GM21423 (cell line): ENCODE results near the gene TOR2A.

Source experiments
- ATAC-seq: cut with Tn5 transposase; IDR thresholded peaks from one replicate; pipeline ENCODE4 v1.9.1; 2021; ENCODE audit warnings: mild to moderate bottlenecking, moderate library complexity; ENCODE audit not compliant: unreplicated experiment

The TOR2A gene

DNA sequence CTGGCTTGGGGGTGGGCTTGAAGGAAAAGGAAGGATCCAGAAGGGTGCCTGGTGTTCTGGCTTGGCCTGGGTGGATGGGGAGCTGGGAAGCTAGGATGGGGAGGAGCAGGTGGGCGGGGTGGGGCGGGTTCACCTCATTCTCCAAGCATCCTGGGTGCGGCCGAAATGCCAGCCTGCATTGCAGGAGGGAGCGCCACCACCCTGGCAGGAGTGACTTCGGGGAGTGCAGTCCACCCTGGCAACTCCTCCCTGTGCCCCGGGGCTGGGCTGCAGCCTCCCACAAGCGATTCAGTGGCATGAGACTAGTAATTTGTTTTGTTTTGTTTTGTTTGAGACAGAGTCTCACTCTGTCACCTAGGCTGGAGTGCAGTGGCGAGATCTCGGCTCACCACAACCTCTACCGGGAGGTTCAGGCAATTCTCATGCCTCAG, 13.7 kb downstream of the TOR2A start:
- no peak for ATAC-seq

DNA sequence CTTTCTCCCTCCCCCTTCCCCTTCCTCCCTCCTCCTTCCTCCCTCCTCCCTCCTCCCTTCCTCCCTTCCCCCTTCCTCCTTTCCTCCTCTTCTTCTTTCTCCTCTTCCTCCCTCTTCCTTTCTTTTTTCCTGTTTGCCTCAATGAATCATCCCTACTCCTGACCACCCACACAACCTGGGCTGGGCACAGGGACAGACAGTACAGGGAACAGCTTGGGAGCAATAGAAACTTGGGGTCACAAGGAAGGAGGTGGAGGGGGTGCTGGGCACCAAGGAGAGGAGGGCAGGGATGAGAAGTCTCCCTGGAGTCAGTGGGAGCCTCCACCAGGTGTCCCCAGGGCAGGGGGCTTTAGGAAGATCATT, 14.2 kb downstream of the TOR2A start:
- no peak for ATAC-seq

DNA sequence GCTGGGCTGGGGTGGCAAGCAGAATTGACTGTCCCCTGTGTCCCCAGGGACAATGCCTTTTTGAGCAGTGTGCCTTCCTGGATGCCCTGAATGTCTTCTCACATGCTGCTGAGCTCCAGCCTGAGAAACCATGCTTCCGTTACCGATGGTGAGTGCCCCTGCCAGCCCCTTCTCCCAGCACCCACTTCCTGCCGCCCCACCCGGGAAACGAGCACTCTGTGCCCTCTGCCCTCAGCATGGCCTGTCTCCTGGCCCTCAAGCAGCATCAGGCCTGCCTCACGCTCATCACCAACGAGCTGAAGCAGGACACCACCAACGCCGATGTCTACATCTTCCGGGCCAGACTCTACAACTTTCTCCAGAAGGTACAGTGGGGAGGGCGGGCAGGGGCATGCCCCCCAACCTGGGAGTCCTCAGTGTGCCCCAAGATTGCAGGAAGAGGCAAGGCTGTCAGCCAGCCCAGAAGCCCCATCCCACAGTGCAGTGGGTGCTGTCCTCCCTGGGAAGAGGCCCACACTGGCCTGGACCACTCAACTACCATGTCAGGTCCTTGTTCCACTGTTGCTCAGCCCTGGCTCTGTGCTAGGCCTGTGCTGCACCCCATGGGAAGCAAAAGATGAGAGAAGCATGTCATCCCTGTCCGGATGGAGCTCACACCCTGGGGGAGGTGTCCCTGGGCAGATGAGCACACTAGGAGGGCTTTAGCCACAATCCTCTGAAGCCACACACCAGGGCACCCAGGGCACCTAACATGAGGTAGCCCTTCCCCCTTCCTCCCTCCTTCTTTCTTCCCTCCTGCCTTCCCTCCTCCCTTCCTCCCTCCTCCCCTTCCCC, 14.8 kb downstream of the TOR2A start:
- no peak for ATAC-seq

DNA sequence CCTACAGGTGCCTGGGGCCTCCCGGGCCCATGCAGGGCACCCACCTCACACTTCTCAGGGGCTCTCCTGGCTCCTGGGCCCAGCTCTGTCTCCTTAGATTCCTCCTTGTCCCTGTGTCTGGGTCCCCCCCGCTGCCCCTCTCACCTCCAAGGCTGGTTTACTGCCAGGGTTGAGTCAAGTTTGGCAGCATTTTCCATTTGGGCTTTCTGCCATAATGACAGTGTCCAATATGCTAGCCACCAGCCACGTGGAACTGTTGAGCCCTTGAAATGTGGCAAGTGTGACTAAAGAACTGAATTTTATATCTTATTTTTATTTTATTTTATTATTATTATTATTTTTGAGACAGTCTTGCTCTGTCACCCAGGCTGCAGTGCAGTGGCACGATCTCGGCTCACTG, 17.3 kb downstream of the TOR2A start:
- ATAC-seq = no peak

DNA sequence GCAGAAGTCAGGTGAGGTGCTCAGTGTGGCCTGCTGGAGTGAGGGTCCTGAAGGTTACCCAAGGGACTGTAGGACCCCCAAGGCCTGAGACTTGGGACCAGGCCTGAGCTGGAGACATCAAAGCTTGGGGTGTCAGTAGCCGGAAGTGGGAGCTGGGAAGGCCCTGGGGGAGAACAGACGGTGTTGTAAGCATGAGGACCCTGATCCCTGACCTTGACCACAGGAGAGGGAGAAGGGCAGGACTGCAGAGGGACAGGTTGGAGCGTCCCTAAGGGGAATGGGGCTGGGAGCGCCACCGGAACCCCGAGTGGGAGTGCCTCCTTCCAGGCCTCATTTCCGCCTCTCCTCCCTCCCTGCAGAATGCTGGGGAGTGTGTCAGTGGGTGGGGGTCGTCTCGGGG, 18.7 kb downstream of the TOR2A start:
- no peak for ATAC-seq

DNA sequence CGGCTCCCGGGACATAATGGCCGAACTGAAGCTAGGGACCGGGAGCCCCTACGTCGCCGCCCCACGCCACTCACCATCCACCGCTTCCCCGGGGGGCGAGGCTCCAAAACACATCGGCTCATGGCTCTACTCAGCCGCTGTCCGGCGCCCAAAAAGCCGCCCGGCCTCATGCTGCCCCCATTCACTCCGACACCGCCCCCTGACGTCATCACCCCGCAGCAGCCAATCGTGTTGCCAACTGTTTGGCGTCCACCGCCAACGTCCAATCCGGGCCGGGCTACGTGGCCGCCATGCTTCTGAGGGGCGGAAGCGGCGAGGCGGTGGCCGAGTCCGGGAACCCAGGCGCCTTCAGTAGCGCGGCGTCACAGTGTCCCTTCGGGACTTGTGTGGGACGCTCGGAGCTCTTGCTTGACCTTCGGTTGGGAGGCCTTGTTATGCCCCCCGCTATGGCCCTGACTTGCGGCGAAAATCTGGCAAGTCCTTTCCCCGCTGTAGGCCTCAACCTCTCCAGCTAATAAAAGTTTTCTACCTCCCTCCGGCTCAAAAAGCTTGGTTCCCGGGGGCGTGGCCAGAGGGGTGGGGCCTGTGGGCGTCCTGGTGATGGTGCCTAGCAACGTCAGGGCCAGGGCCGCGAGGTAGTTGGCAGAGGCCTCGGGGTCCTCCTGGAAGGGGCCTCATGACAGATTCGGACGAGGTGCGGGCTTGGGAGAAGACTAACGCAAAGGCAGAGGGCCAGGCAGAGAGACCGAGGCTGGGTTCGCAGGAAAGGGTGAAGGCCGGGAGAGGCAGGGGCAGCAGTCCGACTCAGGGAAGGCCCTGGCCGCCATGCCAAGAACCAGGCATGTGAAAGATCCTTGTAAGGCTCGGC, 19.4 kb downstream of the TOR2A start, which contains the start of the genes PTRH1 and TTC16:
Gene PTRH1, minus strand, starts transcription at position 194 of the 868 bp plus-strand sequence. Its CDS starts 24 bp downstream, at position 170.
Gene TTC16, plus strand, starts transcription at position 610 of the 868 bp plus-strand sequence. Its CDS starts 67 bp downstream, at position 677.
- ATAC-seq = peak; percentile 93

DNA sequence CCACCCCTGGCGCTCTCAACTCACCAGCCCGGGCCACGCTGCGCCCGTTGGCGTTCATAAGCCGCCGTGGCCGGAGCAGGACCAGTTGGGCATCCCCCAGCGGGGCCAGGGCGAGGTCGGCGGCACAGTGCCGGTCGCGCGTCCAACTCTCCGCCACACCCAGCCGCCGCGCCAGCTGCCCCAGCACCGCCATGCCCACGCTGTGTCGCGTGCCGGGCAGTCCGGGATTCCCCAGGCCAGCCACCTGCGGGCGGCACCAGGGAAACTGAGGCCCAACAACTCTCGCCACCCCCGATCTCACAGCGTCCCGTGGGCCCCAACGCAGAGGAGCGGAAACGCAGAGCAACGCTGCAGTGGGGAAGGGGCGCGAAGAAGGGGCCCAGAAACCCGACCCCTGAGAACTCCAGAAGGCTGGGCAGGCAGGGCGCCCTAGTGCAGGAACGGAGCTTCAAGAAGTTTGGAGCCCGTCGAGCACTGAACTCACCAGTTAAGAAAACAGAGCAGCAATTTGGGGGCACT, 20.1 kb downstream of the TOR2A start:
- ATAC-seq = no peak

DNA sequence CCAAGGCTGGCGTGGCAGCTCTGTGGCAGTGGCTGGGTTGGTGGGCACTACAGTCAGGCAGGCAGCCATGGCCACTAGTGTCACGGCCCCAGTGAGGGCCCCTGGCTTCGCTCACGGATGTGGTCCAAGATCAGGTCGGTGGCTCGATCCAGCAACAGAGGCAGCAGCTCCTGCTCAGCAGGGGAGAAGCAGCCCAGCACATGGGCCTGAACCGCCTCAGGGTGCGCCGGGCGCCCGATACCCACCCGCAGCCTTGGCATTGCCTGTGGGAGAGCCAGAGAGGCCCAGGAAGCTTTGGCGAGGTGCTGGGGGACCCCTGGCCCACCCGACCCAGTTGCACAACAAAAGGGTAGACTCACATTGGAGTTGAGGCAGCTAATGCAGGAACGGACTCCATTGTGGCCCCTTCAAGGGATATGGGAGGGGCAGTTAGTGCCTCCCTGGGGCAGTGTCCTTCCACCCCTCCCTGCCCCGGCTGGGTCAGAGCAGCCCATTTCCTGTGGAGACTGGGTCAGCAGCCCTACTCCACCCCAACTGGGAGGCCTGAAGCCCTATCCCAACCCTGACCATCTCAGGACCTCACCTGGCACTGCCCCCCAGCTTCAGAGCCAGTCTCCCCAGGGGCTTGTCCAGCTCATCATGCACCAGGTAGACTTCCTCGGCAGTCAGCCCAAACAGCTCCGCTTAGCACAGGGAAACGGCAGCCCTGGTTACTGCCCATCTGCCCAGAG, 20.9 kb downstream of the TOR2A start:
- no peak for ATAC-seq

DNA sequence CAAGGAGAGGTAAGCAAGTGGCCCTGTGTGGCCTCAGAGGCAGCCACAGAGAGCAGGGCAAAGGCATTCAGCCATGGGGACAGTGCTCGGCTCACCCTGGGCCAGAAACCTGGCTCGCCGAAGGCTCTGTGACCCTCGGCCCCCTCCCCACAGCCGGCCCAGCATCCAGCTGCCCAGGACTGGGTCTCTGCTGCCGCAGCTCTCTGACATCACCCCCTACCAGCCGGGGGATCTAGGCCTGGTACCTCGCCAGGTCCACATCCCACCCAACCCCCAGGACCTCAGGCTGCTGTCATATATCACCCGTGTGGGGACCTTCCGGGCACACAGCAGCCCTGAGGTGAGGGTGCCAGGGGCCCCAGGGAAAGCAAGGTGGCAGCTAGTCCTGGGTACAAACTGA, 22.2 kb downstream of the TOR2A start:
- ATAC-seq = no peak

DNA sequence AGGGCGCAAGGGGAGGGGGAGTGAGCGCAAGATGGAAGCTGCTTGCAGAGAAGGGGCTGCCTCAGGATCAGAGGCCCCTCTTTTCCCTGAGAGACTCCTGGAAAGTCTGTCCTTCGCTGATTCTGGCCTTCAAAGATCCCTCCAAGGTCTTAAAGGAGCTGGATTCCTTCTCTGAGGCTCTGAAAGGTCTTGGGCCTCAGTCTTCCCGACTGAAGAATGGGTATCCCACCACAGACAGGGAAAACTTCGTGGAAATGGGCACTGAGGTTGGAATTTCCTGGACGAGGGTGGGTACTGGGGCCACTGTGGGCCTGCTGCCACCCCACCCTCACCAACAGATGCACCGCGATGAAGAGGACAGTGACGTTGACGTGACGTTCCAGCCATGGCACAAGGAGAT, 22.7 kb downstream of the TOR2A start:
- no peak for ATAC-seq

DNA sequence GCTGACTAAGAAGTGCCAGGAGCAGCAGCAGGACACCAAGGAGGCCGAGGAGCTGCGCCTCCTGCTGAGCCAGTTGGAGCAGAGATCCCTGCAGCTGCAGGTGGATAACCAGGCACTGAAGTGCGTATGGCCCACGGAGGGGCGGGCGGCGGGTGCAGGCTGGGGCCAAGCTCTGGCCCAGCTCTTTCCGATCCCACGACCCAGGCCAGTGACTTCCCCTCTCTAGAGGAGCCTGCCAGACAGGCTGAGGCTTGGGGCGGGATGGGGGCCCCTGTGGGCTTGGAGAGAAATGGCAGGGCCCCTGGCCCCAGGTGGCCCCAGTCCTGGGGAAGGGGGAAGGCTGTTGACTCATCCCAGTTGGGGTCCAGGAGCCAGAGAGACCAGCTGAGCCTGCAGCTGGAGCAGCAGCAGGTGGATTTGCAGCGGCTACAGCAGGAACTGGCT, 23.2 kb downstream of the TOR2A start:
- no peak for ATAC-seq

DNA sequence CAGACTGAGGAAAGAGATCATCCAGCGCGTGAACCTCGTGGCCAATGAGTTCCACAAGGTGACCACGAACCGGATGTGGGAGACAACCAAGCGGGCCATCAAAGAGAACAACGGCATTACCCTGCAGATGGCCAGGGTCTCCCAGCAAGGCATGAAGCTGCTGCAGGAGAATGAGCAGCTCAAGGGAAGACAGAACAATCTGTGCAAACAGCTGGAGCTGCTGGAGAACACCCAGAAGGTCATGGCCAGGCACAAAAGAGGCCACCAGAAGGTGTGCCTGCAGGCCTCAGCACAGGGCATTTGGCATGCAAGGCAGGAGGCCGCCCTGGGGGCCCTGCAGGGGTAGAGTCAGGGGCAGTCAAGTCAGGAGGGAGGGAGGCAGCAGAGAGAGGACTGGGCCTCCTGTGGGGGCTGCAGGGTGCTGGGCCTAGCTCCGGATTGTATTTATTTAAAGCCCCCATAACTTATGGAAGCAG, 23.8 kb downstream of the TOR2A start:
- ATAC-seq = no peak

DNA sequence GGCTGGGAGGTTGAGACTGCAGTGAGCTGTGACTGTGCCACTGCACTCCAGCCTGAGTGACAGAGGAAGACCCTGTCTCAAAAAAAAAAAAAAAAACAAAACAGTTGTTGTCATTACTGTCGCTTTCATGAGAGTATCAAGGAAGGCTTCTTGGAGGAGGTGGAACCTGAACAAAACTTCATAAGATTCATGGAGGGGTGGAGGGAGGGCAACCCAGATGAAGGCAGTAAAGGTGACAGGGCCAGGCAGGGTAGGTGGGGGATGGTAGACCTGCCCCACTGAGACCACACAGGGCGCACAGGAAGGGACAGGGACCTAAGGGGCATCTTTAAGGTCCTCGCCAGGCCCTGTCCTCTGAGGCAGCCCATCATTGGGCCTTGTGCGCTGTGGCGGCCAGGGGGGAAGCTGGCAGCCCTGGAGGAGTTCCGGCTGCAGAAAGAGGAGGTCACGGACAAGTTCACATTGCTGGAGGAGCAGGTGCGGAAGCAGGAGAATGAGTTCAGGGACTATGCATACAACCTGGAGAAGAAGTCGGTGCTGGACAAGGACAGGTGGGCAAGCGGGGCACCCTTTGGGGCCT, 24.8 kb downstream of the TOR2A start:
- no peak for ATAC-seq

DNA sequence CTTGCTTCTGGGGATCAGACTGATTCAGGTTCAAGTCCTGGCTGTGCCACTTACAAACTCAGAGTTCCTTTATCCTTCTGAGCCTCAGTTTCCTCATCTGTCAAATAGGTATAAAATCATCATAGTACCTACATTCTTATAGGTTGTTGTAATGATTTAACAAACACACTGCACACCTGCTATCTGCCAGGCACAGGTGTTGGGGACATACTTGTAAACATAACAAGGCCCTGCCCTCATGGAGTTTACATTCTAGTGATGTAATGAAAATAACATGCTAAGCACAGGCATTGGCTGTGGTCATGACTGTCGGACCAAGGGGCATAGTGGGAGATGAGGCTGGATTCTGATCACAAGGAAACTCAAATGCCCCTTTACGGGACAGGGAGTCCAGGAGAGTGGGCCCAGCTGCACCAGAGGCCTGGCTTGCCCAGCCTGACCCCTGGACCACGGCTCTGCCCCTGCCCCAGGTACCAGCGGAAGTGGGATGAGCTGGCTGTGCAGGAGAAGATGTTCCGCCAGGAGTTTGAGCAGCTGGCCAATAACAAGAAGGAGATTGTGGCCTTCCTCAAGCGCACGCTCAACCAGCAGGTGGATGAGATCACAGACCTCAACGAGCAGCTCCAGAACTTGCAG, 26.0 kb downstream of the TOR2A start:
- ATAC-seq = no peak

DNA sequence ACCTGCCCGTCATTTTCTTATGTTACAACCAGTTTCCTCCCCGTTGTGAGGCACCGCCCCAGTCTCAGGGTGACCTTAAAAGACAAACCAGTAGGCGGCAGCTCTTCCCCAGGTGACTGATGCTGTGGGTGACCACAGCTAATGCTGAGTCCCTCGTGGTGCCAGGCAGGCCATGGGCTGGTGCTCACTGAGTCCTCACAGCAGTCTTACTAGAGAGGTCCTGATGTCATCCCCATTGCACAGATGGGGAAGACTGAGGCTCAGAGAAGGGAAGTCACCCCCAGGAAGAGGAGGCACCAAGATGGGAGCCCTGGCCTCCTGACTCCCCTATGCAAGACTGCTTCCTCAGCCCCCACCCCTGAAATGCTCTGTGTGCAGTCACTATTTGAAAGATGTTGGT, 27.3 kb downstream of the TOR2A start:
- ATAC-seq = no peak

DNA sequence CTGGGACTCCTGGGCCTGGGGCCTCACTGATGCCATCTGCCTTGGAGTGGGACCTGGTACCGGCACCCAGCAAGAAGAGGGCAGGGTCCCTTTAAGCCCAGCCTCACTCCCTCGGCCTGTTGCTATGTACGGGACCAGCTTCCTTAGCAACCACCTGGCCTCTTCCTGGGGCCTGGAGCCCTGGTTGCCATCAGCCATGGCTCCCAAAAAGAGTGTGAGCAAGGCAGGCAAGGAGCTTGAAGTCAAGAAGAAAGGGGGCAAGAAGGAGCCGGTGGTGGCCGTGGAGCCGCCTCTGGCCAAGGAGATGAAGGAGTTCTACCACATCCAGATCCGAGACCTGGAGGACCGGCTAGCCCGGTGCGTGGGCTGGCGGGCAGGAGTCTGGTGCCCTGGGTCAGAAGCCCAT, 28.3 kb downstream of the TOR2A start, which contains the start of gene CFAP157:
Gene CFAP157, plus strand, starts transcription at position 153 of the 406 bp plus-strand sequence. Its CDS starts 44 bp downstream, at position 197.
- no peak for ATAC-seq

DNA sequence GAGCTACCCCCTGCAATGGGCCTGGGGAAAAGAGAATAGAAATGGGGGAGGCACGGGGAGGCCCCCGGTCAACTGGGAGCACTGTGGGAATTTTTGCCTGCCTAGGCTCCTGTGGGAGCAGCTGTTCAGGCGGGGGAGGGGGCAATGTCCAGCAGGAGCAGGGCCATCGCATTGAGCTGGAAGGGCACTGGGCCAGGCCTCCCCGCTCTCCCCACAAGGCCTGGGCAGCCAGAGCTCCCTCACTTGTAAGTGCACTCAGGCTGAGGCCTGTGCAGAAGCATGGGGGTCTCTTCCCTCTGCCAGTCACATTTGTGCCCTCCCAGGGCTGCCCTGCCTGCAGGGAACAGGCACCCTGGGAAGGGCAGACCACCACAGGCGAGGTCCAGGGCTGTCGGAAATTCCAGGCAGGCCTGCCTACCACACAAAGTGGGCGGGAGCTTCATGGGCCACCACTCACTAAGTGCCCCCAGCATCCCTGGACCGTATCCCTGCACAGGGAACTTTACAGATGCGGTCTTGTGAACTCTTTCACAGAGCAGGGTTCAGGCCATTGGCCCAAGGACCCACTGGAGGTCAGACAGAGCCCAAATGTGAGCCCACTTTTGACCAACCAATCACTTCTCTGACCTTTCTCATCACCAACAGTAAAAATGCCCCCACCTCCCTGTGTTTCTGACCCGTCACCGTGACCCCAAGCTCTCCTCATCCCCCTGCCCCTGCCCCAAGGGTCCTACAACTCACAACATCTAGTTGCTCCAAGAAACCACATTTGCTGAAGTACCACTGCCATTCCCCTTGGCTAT, 29.3 kb downstream of the TOR2A start:
- no peak for ATAC-seq

DNA sequence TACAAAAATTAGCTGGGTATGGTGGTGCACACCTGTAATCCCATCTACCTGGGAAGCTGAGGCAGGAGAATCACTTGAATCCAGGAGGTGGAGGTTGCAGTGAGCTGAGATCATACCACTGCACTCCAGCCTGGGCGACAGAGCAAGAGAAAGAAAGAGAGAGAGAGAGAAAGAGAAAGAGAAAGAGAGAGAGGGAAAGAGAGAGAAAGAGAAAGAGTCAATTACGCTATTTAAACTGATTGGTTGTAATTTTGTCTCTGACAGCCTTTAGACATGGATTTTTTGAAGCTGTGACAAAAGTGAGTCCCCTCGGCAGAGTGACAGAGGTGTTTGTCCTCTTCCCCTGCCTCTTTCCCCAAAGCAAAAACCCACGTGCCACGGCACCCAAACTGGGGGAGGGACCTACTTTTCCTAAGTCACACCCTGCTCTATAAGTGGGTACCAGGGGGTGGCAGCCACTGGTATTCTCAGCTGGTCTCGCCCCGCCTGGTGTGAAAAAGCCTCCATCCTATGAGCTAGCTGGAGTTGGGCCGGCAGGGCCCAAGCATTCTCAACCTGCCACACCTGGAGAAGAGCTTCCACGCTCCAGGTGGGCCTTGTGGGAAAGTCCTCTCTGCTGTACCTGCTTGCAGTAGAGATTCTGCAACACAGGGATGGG, 31.7 kb downstream of the TOR2A start:
- no peak for ATAC-seq
